NCI-H226 (cell line): Measurements from ENCODE around the gene DDX6.
"Not testable (repeated sequence)": the region's sequence is repeated elsewhere in the genome, so short reads cannot be mapped to it uniquely, and the experiment has no call there.

Experiments
- DNase-seq: peaks from one replicate; pipeline ENCODE4 v3.0.0-alpha.2; 2015

DDX6 gene

GRCh38 chr11:118791111-118791960 lies at the start of gene DDX6:
Gene DDX6 (minus strand): TSS chr11:118791164. CDS start chr11:118786251, 4,913 bp downstream.
- peak; percentile 84 for DNase-seq

DNA sequence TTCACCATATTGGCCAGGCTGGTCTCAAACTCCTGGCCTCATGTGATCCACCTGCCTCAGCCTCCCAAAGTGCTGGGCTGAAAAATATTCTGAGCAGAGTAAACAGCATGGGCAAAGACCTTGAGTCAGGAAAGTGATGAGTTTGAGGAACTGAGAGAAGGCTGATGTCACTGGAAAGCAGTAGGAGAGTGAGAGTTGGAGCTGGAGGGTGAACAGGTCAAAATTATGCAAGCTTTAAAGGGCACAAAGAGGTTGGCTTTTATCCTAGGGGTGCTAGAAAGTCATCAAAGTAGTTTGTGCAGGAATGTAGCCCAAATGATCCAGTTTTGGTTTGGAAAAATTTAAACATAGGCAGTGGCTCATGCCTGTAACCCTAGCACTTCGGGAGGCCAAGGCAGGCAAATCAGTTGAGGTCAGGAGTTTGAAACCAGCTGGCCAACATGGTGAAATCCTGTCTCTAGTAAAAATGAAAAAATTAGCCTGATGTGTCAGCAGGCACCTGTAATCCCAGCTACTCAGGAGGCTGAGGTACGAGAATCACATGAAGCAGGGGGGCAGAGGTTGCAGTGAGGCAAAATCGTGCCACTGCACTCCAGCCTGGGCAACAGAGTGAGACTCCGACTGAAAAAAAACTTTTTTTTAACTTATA lies 48.1 kb upstream of the DDX6 start:
- no peak for DNase-seq

GRCh38 chr11:118837868-118838267 lies 46.9 kb upstream of the DDX6 start:
- DNase-seq: no peak

DNA sequence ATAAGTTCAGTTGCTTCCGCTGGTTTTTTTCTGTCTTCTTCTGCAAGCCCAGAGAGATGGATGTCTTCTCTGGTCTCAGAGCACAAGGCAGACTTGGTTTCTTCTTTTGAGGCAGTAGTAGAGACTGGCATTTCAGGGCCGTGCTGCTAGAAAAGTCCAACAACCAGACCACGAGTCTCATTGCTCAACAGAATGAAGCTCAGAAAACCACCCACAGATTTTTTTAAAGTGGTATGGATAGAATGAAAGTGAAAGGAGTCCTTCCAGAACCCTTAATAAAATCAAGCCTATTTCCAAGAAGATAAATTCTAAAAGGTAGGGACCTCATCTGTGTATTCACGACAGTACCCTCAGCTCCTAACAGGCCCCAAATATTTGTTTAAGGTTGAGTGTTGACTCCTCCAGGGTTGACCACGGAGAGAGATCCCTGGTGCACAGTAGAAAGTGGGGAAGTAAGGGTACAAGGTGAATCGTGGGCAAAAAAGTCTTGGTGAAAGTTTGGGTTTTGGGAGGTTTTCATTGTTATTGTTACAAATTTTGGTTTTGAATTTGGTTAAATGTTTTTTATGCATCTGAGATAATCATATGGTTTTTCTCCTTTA lies 43.6 kb upstream of the DDX6 start:
- DNase-seq: peak; percentile 13

GRCh38 chr11:118827118-118827517 lies 36.2 kb upstream of the DDX6 start:
- DNase-seq: no peak

GRCh38 chr11:118822936-118823510 lies 32.1 kb upstream of the DDX6 start:
- not testable (repeated sequence) for DNase-seq

- peak; percentile 6 for DNase-seq
These were observed 29.7 kb upstream of the DDX6 start for GRCh38 chr11:118820412-118821357.

- not testable (repeated sequence) for DNase-seq
These were observed 29.0 kb upstream of the DDX6 start for GRCh38 chr11:118820025-118820379.

DNA sequence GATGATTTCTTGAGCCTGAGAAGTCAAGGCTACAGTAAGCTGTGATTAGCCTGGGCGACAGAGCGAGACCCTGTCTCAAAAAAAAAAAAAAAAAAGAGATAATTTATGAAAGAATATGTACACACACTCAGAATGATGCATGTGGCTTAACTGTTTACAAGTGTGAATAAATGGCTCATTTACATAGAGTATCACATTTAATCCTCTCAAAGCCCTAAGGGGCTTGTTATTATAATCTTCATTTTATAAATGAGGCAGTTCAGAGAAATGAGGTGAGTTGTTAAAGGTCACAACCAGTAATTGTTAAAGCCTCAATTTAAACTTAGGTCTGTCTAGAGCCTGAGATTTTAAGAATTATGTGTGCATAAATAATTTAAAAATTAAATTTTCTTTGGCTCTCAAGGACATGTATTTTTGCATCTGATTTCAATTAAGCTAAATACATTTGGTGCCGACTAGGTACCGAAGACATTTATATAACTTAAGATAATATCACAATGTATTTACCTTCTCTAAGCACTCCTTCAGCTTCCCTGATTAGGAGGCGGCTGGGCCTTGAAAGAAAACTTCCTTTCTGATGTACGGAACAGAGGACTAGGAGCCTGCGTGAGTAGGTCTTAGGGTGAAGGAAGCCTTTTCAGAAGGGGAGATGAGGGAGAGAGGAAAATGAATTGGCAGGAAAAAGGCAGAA lies 28.5 kb upstream of the DDX6 start:
- no peak for DNase-seq

DNA sequence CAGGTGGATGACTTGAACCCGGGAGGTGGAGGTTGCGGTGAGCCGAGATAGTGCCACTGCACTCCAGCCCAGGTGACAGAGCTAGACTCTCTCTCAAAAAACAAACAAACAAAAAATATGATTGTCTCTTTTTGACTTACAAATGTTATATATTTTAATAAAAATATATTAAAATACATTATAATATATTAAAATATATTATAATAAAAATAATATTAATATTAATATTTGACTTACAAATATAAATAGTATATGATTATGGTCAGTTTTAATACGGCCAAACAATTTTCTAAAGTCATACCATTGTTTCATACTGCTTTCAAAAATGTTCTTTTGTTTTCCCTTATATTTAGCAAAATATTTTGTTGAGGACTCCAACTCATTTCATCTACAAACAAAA lies 27.2 kb upstream of the DDX6 start:
- no peak for DNase-seq

GRCh38 chr11:118813551-118813950 lies 22.6 kb upstream of the DDX6 start:
- DNase-seq: no peak

DNA sequence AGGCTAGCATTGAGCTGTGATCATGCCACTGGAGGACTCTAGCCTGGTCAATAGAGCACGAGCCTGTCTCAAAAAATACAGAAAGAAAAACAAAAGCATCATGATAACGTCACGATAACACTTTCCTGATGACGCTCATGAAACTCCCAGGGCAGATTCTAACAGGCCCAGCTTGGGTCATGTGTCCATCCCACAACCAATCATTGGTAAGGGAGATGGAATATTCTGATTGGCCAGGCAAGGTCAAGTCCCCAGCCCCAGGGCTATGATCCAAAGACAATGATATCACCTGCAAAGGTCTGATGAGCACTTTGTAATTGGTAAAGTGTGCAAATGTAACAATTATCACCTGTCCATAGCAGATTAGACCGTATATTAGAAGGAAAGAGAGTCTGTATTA lies 21.5 kb upstream of the DDX6 start:
- DNase-seq: no peak

- no peak for DNase-seq
These were observed 17.1 kb upstream of the DDX6 start for GRCh38 chr11:118807800-118808778.

GRCh38 chr11:118806400-118806799 lies 15.4 kb upstream of the DDX6 start:
- no peak for DNase-seq

- no peak for DNase-seq
These were observed 13.1 kb upstream of the DDX6 start for GRCh38 chr11:118804094-118804493.

DNA sequence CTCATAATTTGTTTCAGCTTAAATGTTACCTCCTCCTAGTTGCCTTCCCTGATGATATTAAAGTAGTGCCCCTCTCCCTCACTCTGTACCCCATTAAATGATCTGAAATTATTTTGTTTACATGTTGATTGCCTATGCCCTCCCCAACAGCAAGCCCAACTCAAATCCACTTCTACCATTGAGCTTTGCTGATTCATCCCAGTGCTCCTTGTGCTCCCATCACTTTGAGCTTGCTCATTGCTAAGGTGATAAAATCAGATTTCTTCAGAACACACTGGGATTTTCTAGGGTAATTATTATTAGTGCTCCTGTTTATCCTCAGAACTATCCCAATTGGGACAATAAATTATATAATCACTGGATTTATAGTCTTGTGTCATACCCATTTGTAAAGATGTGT lies 8.4 kb upstream of the DDX6 start:
- no peak for DNase-seq

DNA sequence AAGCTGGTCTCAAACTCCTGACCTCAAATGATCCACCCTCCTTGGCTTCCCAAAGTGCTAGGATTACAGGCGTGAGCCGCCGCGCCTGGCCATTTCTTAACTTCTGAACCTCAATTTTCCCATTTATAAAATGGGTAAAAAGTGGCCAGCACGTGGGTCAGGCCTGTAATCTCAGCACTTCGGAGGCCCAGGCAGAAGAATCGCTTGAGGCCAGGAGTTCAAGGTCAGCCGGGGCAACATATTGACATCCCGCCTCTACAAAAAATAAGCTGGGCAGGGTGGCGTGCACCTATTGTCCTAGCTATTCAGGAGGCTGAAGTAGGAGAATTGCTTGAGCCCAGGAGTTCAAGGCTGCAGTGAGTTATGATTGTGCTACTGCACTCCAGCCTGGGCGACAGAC lies 6.5 kb upstream of the DDX6 start:
- DNase-seq: no peak

- peak; percentile 94 for DNase-seq
These were observed 1.7 kb upstream of the DDX6 start for GRCh38 chr11:118792570-118793124.

GRCh38 chr11:118791961-118792569 lies 1.1 kb upstream of the DDX6 start:
- DNase-seq: no peak
